GM12892 (cell line): Measurements from ENCODE around the gene TACR2.

ENCODE experiments used
- DNase-seq: peaks from one replicate; pipeline ENCODE4 v3.0.0; 2011; ENCODE audit not compliant: insufficient read length
- FAIRE-seq: peaks from 2 replicates; lab custom pipeline; 2011; peaks lifted over from hg19 to GRCh38; lab: Jason Lieb, UNC
- POLR2A ChIP-seq: IDR thresholded peaks from 2 replicates; pipeline ENCODE4 v1.6.1; 2011; ENCODE audit warnings: low read depth, low read length, control low read depth
- POLR2AphosphoS5 ChIP-seq: IDR thresholded peaks from 2 replicates; pipeline ENCODE4 v1.6.1; 2011; ENCODE audit warnings: low read depth, low read length, control low read depth
- TAF1 ChIP-seq: IDR thresholded peaks from 2 replicates; pipeline ENCODE4 v1.6.1; 2011; ENCODE audit warnings: low read depth, mild to moderate bottlenecking, control low read depth, low read length, borderline replicate concordance

Gene TACR2

GRCh38 chr10:69387500-69387899, 29.2 kb downstream of the TACR2 start:
- DNase-seq (no peak), FAIRE-seq (no peak)
- no peak for TF ChIP-seq POLR2A
- TF ChIP-seq POLR2AphosphoS5: no peak
- TF ChIP-seq TAF1: no peak

- TF ChIP-seq POLR2AphosphoS5 (no peak), POLR2A (no peak), TAF1 (no peak)
- DNase-seq (no peak), FAIRE-seq (no peak)
These were observed 31.0 kb downstream of the TACR2 start for GRCh38 chr10:69385454-69386350.

DNA sequence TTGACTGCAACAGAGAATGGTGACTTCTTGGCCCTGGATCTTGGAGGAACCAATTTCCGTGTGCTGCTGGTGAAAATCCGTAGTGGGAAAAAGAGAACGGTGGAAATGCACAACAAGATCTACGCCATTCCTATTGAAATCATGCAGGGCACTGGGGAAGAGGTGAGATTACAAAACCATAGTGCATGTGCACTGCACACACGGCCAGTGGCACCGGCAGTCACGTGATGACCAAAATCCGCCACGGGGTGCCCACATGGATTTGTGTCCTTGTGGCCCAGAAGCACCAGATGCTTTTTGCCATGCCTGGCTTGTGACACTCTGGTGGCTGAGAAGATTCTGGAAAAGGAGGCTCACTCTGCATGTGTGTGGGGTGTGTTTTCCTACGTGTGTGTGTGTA, 32.4 kb downstream of the TACR2 start:
- TF ChIP-seq TAF1 (no peak), POLR2A (no peak), POLR2AphosphoS5 (no peak)
- FAIRE-seq: no peak
- no peak for DNase-seq

DNA sequence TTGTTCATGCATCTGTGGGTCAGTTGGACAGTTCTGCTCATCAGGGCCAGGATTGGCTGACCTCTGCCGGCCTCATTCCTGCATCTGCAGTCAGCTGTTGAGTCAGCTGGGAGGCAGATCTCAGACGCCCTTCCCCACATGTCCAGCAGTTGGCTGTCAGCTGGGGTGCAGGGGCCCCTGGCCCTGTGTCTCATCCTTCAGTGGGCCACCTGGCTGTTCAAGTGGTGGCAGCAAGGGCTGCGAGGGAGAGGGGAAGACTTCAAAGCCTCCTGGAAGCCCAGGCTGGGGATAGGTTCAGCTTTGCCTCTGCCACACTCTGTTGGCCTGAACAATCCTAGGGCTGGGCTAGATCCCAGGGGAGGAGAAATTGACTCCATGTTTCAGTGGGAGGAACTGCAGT, 33.2 kb downstream of the TACR2 start:
- FAIRE-seq (no peak), DNase-seq (no peak)
- TF ChIP-seq TAF1: no peak
- TF ChIP-seq POLR2A: no peak
- TF ChIP-seq POLR2AphosphoS5: no peak

DNA sequence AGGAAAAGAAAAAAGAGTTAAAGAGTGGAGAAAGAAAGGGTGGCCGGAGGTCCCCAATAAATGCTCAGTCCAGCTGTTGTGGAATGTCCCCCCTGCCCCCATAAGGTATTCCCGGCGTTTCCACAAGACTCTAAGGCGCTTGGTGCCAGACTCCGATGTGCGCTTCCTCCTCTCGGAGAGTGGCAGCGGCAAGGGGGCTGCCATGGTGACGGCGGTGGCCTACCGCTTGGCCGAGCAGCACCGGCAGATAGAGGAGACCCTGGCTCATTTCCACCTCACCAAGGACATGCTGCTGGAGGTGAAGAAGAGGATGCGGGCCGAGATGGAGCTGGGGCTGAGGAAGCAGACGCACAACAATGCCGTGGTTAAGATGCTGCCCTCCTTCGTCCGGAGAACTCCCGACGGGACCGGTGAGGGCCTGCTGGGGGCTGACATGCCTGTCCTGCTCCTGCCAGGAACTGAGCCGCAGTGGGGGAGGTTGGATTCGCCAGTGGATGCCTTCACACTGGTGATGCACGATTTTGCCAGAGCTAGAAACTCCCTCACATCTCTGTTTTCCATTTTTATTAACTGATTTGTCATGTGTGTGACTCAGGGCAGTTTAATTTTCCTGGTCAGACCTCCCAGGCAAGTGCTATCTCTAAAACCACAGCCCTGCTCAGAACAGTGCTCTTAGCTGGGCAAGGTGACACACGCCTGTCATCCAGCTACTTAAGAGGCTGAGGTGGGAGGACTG, 34.2 kb downstream of the TACR2 start:
- TF ChIP-seq TAF1 (no peak), POLR2AphosphoS5 (no peak), POLR2A (no peak)
- FAIRE-seq (no peak), DNase-seq (no peak)

- DNase-seq (no peak), FAIRE-seq (no peak)
- no peak for TF ChIP-seq TAF1
- no peak for TF ChIP-seq POLR2AphosphoS5
- TF ChIP-seq POLR2A: no peak
These were observed 36.9 kb downstream of the TACR2 start for GRCh38 chr10:69379800-69380199.

GRCh38 chr10:69377933-69378332, 38.8 kb downstream of the TACR2 start:
- TF ChIP-seq TAF1 (no peak), POLR2A (no peak), POLR2AphosphoS5 (no peak)
- peak; percentile 21 for FAIRE-seq
- no peak for DNase-seq

DNA sequence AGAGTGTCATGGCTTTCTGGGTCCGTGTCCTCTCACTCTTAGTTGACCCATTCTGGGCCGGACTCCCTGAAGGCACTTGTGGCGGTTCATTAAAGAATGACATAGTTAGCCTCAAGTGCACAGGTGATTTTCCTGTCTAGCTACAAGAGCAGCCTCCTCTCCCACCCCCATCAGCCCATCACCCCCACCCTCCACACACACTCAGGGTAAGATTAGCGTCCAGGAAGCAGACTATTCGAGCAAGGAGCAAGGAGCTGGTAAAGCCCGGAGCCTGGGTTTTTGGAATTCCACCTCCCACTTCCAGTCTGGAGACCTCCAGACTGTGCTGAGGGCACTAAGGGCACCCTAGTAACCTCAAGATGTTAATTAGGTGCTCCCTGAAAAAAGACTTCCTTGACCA, 39.5 kb downstream of the TACR2 start:
- DNase-seq (no peak), FAIRE-seq (no peak)
- TF ChIP-seq POLR2AphosphoS5 (no peak), POLR2A (no peak), TAF1 (no peak)

DNA sequence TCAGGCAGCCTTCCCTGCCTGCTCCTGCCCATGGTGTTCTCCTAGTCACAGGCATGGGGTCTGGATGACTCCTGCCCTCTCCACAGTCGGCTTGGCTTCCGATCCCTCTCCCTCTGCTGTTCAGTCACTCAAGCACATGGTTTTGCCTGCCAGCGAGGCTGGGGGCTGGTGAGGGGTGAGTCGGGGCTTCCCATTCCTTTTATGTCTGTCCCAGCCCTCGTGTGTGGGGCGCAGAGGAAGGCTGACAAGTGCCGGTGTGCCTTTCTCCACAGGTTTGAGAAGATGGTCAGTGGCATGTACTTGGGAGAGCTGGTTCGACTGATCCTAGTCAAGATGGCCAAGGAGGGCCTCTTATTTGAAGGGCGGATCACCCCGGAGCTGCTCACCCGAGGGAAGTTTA, 40.1 kb downstream of the TACR2 start:
- no peak for DNase-seq
- TF ChIP-seq TAF1 (no peak), POLR2AphosphoS5 (no peak), POLR2A (no peak)
- FAIRE-seq: no peak

- DNase-seq (no peak), FAIRE-seq (no peak)
- no peak for TF ChIP-seq POLR2AphosphoS5
- TF ChIP-seq POLR2A: no peak
- TF ChIP-seq TAF1: no peak
These were observed 41.2 kb downstream of the TACR2 start for GRCh38 chr10:69375307-69376151.

DNA sequence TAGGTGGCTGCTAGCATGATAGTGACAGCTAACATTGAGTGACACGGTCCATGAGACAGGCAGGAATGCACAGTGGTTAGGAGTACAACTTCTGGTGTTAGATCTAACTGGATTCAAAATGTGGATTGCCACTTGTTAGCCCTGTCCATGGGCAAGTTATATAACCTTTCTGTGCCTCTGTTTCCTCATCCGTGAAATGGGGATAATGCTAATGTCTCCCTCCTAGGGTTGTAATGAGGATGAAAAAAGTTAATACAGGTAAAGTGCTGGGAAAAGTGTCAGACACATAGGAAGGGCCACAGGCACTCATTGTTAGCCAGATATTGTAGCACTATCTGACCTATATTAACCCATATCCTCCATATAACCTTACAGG, 41.8 kb downstream of the TACR2 start:
- TF ChIP-seq TAF1 (no peak), POLR2A (no peak), POLR2AphosphoS5 (no peak)
- no peak for FAIRE-seq

More for the DNA sequence above, 41.8 kb downstream of the TACR2 start:
- no peak for DNase-seq
